Body of pancreas (tissue), 4 donors: Measurements from ENCODE around the gene ADAMTS10. TPM values are rescaled to one million over a fixed set of nuclear protein-coding genes. Genes with fewer than 3 reads are reported as not detected.
"Not testable (repeated sequence)": the region's sequence is repeated elsewhere in the genome, so short reads cannot be mapped to it uniquely, and the experiment has no call there.

ENCODE experiments used
- ATAC-seq: fragments of 150-250 bp; one replicate; pipeline ENCODE4 v1.9.1; 2016
- DNase-seq, 4 donors: peaks; one replicate each; pipeline ENCODE4 v3.0.0-alpha.2; 2019
- H3K27ac ChIP-seq, 4 donors: fragments of 200-600 bp; sonication (generic); 1 replicate in 3 of 4; 2 replicates in 1 of 4; pipeline versions ENCODE4 v1.5.1 to v1.6.1; 2016 to 2019; ENCODE audit warnings: mild to moderate bottlenecking in 1 of 4, mixed read lengths in 1 of 4, moderate library complexity in 1 of 4
- H3K27me3 ChIP-seq, 2 donors: fragments of 200-600 bp; sonication (generic); one replicate each; pipeline ENCODE4 v1.6.0; 2016; ENCODE audit warnings: mild to moderate bottlenecking in 1 of 2
- H3K36me3 ChIP-seq, 2 donors: fragments of 200-600 bp; sonication (generic); replicated peaks in 1 of 2; 2 replicates each; pipeline ENCODE4 v1.5.1; 2016; ENCODE audit warnings: low read depth in 2 of 2; ENCODE audit not compliant: insufficient read depth in 1 of 2
- H3K4me1 ChIP-seq: fragments of 200-600 bp; sonication (generic); one replicate; pipeline ENCODE4 v1.6.0; 2016
- H3K4me3 ChIP-seq, 2 donors: fragments of 200-600 bp; sonication (generic); 1 replicate in 1 of 2; 2 replicates in 1 of 2; pipeline ENCODE4 v1.5.1; 2016 to 2019
- H3K9me3 ChIP-seq, 3 donors: fragments of 200-600 bp; sonication (generic); 1 replicate in 2 of 3; 2 replicates in 1 of 3; pipeline ENCODE4 v1.5.1; 2016
- CTCF ChIP-seq, 7 experiments: fragments of 450-650 bp in 4 of 7; fragments of 200-600 bp in 3 of 7; sonication (generic) in 3 of 7; IDR thresholded peaks; one replicate each; pipeline ENCODE4 v1.5.1; 2016 to 2019; ENCODE audit warnings: antibody characterized with exemption in 7 of 7
- POLR2A ChIP-seq, 3 donors: fragments of 450-650 bp; IDR thresholded peaks; one replicate each; pipeline ENCODE4 v1.6.1; 2016; ENCODE audit warnings: antibody characterized with exemption in 3 of 3, mild to moderate bottlenecking in 2 of 3
- WGBS, 2 donors: methylation state at CpG; one replicate each; pipeline ENCODE4 v1.1.5; 2017; 5-methylcytosine and 5-hydroxymethylcytosine counted together
- intact Hi-C: fragments of 100-400 bp; cut with DNase I; formaldehyde crosslinking; loops from one replicate; pipeline ENCODE4 v1.15.1; 2023
- total RNA-seq, 2 donors: library from RNA; depleted of rRNA; stranded (reverse); fragments of >200 nt; gene quantifications; one replicate each; pipeline ENCODE4 v1.1.0, GENCODE V29; 2016

ADAMTS10 gene
- total RNA-seq, 2 donors from 2014 or later: 19.1 to 36.6 TPM

GRCh38 chr19:8629996-8630683 is 19.6 kb upstream of the ADAMTS10 start, which contains the start of gene NFILZ:
TSS of gene NFILZ (plus strand) at chr19:8630633. CDS start at chr19:8676766, 46,133 bp downstream.
- peak within 1 kb of the TSS; percentile 72 to 87 (median 81) for H3K27ac ChIP-seq
- peaks cover 8% of the 10 kb centered on the region for H3K4me1 ChIP-seq
- DNase-seq (no peak), ATAC-seq (no peak)
- no peaks in the 10 kb centered on the region for H3K36me3 ChIP-seq
- H3K4me3 ChIP-seq: no peak within 1 kb of the TSS
- peaks cover 0 to 4% (median 0%) of the 10 kb centered on the region in 3 donors for H3K9me3 ChIP-seq
- TF ChIP-seq CTCF (IDR thresholded peaks at IDR 0.05): no peak
- no peak for TF ChIP-seq POLR2A (IDR thresholded peaks at IDR 0.05)
- intact Hi-C loops: no loop called here
- H3K27me3 ChIP-seq: no peaks in the 10 kb centered on the region
- WGBS, 2 donors: 71 to 77% methylated on average over 10 to 11 of the region's 11 CpGs

GRCh38 chr19:8629184-8629583 is 18.7 kb upstream of the ADAMTS10 start:
- DNase-seq (no peak), ATAC-seq (no peak)
- no peak overlapping the region for H3K4me3 ChIP-seq
- intact Hi-C loops: no loop called here
- peaks cover 8% of the 10 kb centered on the region for H3K4me1 ChIP-seq
- H3K27me3 ChIP-seq: no peaks in the 10 kb centered on the region
- 63 to 68% methylated on average over 2 of the region's 2 CpGs for WGBS, 2 donors
- H3K9me3 ChIP-seq: peaks cover 0 to 4% (median 0%) of the 10 kb centered on the region in 3 donors
- TF ChIP-seq CTCF (IDR thresholded peaks at IDR 0.05): no peak
- no peak overlapping the region for H3K27ac ChIP-seq
- no peaks in the 10 kb centered on the region for H3K36me3 ChIP-seq

GRCh38 chr19:8626842-8627241 is 16.3 kb upstream of the ADAMTS10 start:
- Histone ChIP-seq H3K36me3 (no peaks in the 10 kb centered on the region), H3K4me3 (no peak overlapping the region), H3K4me1 (peaks cover 8% of the 10 kb centered on the region), H3K9me3 (peaks cover 0 to 4% (median 0%) of the 10 kb centered on the region in 3 donors), H3K27me3 (no peaks in the 10 kb centered on the region), H3K27ac (no peak overlapping the region)
- ATAC-seq (no peak), DNase-seq (no peak)
- WGBS, 2 donors: 43 to 65% methylated on average over 7 to 8 of the region's 8 CpGs
- intact Hi-C loops: no loop called here
- TF ChIP-seq CTCF (IDR thresholded peaks at IDR 0.05): no peak
- TF ChIP-seq POLR2A (IDR thresholded peaks at IDR 0.05): no peak

GRCh38 chr19:8622886-8623285 is 12.4 kb upstream of the ADAMTS10 start:
- H3K9me3 ChIP-seq, H3K36me3 ChIP-seq, intact Hi-C loops, H3K4me1 ChIP-seq, DNase-seq, ATAC-seq, H3K4me3 ChIP-seq, H3K27ac ChIP-seq, H3K27me3 ChIP-seq: not testable (repeated sequence)
- 47 to 60% methylated on average over 4 of the region's 4 CpGs for WGBS, 2 donors

GRCh38 chr19:8618751-8619150 is 8.2 kb upstream of the ADAMTS10 start:
- H3K27me3 ChIP-seq: no peaks in the 10 kb centered on the region
- no peak overlapping the region for H3K4me3 ChIP-seq
- no peak overlapping the region for H3K27ac ChIP-seq
- DNase-seq: no peak
- intact Hi-C loops: no loop called here
- 61 to 71% methylated on average over 8 of the region's 8 CpGs for WGBS, 2 donors
- no peak for ATAC-seq
- no peaks in the 10 kb centered on the region for H3K9me3 ChIP-seq
- H3K4me1 ChIP-seq: no peaks in the 10 kb centered on the region
- H3K36me3 ChIP-seq: no peaks in the 10 kb centered on the region
- TF ChIP-seq POLR2A (IDR thresholded peaks at IDR 0.05): no peak
- TF ChIP-seq CTCF (IDR thresholded peaks at IDR 0.05): no peak
